Cerebellar nuclear complex (tissue), 1 donor: ENCODE measurements around the gene MAEA.

Experiments
- DNase-seq, 2 experiments: peaks; one replicate each; lab custom pipeline; 2025; lab: John Stamatoyannopoulos, UW

MAEA gene

DNA sequence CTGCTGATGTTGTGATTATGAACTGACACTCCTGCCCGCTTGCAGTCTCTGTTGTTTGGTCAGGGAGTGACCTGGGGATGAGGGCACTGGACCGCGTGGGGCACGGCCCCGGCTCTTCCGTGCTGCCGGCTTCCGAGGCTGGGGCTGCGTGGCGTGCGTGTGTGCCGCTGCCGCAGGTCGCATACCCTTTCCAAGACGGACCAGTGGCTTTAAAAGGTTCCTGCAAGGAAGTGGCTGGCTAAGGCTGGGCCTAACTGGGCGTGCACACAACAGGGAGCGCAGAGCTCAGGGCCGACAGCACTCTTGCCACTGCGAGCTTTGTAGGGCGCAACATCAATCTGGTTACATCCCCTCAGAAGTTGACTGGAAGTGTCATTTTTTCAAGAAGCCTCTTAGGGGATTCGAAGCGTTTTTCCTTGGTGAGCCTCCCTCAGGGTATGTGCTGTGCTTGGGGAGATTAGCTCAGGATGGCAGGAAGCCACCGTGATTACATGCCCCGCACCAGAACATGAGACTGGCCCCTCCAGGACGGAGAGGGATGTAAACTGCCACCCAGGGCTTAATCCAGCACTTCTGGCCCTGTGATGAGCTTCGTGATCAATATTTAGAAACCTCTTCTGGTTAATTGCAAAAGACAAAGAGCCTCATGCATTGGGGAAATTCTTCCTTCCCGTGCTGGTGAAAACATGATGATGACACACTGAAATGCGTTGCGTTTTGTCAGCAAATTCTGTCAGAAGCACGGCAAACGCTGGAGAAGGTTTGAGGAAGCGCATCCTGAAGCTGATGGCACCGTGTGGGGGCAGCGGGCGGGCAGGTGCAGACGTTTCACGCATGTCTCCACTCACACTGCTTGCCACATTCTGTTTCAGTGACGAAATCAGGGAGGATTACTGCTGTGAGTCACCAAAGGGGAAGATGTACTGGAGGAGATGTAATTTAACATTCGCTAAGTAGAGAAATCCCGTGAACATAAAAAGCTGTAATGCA is 11.1 kb downstream of the MAEA start:
- DNase-seq, result no peak

DNA sequence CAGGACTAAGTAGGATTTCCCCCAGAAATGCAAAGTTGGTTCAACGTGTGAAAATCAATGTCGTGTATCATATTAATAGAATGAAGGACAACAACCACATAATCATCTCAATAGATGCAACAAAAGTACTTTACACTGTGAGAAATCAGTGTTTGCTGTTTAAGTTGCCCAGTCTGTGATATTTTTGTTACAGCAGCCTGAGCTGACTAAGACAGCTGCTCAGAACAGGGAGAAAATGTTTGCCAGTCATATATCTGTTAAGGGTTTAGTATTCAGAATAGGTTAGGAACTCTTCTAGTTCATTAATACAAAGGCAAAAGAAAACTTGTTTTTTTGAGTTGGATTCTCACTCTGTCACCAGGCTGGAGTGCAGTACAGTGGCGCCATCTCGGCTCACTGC is 12.5 kb downstream of the MAEA start:
- no peak for DNase-seq

DNA sequence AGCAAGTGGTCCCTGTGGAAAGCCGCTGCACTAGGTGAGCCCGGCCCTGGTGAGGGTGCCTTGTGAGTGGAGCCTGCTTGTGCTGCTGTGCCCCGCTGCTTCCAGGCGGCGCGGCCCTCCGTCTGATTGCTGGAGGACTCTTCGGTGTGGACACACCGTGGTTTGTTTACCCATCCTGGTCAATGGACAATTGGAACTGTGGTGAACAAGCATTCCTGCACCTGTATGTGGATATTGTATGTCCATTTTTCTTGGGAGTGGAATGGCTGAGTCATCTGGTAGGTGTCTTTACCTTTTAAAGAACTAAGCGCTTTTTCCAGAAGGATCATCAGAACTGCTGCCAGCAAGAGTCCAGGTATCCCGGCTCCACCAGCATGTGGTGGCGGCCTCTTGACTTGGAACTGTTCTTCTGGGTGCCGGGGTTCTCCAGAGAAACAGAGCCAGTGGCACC is 15.6 kb downstream of the MAEA start:
- DNase-seq, result no peak

DNA sequence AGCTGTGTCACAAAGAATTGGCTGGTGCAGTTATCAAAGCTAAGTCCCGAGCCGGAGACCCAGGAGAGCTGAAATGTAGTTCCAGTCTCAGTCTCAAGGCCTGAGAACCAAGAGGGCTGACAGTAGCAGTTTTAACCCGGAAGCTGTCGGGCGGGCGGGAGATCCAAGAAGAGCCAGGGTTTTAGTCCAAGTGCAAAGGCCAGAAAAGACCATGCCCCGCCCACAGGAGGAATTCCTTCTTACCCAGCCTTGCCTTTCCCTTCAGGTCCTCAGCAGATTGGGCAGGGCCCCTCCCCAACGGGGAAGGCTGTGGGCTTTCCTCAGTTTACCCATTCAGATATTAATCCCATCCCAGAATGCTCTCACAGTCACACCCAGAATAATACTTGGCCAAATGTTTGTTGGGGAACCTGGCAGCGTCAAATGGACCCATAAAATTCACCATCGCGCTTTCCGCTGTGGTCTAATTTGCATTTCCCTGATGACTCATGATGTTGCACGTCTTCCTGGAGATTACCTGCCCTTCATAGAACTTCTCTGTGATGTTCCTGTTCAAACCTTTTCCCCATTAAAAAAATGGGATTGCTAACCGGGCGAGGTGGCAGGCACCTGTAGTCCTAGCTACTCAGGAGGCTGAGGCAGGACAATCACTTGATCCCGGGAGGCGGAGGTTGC is 16.2 kb downstream of the MAEA start:
- DNase-seq, result no peak

DNA sequence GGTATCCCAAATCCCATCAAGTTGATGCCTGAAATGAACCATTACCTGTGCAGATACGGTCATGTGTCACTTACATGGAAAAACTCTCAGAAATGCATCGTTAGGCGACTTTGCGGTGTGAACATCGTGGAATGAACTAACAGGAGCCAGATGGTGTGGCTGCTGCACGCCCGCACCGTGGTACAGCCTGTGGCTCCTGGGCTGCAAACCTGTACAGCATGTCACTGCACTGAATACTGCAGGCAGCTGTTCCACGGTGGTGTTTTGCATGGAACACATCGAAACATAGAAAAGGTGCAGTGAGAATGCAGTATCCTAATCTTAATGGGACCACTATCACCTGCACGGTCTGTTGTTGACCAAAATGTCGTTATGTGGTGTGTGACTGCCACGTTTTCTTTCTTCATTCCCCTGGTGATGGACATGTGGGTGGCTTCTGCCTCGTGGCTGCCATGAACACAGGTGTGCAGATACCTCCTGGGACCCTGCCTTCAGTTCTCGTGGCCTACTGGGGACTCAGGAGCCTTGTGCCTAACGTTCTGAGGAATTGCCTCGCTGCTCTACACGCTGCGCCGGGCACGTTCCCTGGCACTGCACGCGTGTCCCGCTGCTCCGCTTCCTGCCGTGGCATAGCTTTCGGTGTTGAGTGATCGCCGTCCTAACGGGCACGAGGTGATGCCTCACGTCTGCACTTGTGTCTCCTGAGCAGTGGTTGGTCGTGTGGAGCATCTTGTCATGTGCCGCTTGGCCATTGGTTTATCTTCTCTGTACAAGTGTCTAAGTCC is 18.5 kb downstream of the MAEA start:
- DNase-seq, result no peak

DNA sequence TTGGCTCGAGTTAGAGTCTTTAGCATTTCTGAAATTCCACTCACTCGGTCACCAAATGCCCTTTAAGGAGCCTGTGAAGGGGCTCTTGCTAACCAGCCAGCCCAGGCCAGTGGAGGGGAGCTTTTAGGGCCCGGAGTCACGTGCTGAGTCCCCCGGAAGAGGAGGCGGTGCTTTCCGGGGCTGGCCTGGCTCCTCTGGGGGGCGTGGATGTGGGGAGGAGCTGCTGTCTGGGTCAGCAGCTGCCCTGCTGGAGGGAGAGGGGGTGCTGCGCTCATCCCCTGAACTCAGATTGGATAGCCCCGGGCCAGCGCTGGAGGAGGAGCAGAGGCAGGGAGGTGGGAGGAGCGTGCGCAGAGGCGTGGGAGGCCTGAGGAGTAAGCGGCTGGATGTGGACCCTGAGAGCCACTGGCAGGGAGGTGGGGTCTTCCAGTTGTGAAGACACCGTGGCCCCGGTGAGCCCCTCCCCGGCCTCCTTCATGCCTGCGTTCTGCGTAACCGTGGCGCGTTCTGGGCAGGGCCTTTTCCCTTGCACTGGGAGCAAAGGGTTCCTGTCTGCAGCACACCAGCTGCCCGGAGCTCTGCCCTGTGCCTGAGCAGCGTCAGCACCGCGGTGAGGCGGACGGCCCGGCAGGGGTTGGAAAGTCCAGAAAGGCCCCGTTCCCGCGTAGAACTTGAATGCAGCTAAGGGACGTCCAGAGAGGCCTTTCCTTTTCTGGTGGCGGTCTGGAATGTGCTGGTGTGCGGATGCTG is 19.7 kb downstream of the MAEA start:
- no peak for DNase-seq

DNA sequence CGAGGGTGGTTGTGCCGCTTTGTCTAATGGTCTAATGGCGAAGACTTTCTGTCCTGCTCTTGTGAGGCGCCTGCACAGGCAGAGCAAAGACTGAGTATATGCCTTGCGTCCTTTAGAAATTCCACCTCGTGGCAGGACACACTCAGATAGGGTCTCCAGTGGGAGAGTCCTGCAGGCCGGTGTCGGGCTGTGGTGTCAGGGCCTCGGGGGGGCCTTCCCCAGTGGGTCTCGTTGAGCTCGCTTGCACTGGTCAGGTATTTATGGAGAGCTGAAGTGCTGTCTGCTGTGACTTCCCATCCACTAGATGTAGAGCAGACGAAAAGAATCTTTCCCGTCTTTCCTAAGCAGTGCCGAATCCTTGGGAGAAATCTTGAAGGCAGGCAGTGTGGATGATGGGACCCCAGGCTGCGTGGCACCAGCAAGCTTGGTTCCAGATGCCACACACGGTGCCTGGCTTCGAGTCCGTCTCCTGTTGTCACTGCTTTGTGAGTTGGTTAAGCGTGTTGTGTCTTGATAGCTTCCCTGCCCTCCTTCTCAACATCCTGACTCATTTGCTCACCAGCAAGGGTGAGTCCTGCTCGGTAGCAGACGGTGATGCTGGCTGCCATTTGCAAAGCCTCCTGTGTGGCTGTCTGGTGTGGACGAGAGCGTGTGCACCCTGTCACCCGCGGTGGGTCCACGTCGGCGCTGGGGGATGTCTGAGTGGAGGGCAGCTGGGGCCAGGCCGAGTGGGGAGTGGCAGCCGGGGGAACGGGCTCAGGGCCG is 20.5 kb downstream of the MAEA start:
- no peak for DNase-seq

DNA sequence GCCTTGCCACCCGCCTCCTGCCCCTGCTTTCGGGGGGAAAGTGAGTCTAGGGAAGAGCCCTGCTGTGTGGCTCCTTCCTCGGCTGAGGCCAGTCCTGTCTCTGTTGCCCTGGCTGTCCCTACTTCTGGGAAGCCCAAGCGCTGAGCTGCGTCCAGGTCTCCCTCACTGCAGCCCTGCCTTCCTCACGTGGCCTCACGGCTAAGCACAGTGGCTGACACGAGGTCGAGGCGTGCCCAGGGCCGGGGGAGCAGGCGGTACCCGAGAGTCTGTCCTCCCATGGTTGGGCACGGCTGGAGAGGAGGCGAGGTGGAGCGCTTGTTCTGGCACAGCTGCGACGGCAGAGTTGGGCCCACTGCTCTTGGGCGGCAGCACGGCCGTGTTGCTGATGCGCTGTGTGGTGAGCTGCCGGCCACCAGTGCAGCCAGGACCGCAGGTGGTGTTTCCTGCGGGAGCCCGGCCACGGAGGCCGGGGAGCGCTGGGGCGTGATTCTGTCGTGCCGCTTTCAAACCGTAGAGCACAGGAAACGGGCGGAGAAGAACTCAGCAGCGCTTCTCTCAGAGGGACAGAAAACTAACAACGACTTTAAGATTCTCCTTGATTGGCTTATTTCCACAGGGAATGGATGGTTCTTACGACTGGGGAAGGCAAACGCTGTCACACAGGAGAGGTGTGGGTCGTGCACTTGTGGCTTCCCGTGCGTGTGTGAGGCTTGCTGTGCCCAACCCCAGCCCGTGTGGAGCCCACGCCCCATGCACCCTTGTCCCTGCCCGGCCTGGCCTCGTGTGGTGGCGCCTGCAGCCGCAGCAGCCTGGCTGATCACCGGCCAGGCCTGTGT is 21.3 kb downstream of the MAEA start:
- DNase-seq, result no peak

DNA sequence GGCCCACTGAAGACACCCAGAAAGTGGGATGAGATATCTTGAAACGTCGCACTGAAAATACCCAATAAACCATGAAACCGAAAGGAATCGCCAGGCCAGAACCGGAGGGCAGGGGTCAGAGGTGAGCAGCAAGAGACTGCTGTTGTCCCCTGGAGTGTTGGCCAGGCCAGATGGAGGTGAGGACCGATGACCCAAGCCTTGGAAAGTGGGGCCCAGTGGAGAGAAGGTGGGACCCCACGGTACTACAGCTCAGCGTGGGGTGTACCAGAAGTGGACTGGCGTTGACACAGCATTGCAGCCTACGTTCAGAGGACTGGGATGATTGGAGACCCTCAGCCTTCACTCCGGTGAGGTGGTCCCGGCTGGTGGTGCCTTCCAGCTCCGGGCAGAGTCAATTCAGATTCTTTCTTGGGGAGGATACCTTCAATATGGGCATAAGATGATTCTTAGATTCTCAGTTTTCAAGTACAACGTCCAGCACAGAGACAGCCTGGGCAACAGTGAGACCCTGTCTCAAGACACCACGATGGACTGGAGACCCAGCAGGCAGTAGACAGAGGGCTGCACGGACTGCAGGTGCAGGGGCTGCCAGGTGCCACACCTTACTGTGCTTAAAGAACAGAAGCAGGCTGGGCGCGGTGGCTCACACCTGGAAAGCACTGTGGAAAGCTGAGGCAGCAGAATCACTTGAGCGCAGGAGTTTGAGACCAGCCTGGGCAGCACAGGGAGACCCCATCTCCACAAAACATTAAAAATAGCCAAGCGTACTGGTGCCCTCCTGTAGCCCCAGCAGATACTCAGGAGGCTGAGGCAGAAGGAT is 23.3 kb downstream of the MAEA start:
- DNase-seq, result no peak

DNA sequence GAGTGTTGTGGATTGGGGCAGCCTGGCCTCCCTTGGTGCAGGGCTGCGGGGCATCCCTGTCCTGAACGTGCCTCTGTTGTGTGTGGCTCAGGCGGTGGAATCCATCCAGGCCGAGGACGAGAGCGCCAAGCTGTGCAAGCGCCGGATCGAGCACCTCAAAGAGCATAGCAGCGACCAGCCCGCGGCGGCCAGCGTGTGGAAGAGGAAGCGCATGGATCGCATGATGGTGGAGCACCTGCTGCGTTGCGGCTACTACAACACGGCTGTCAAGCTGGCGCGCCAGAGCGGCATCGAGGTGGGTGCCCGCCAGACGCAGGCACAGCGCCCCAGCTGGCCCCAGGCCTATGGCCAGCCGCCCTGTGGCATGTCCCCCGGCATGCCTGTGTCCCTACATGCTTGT is 25.6 kb downstream of the MAEA start:
- DNase-seq, result no peak

DNA sequence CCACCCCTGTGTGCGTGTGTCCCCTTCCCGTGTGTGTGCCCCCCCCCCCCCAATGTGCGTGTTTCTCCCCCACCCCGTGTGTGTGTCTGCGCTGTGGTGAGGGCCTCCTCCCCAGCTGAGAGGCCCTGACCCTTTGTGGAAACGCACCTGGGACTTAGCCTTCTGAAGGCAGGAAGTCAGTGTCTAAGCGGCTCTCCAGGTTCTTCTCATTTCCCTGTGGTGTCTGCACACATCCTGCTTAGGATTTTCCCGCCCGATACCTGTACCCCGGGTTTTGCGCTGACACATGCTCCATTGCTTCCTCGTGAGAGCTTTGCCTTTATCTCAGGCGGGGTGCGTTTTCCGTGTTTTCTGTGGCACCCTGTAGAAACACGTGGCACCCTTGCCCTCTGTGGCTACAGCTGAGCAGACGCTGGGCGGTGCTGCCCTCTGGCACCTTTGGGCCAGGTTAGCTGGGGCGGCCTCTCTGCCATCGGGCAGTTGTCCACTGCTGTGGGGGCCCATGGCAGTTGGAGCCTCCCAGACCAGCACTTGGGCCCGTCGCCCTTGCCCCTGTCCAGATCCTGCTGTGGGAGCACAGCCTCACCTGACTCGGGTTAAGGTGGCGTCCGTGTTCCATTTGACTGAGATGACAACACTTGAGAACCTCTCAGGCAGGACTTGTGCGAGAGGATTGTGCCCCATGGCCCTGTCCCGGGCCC is 26.3 kb downstream of the MAEA start:
- no peak for DNase-seq

DNA sequence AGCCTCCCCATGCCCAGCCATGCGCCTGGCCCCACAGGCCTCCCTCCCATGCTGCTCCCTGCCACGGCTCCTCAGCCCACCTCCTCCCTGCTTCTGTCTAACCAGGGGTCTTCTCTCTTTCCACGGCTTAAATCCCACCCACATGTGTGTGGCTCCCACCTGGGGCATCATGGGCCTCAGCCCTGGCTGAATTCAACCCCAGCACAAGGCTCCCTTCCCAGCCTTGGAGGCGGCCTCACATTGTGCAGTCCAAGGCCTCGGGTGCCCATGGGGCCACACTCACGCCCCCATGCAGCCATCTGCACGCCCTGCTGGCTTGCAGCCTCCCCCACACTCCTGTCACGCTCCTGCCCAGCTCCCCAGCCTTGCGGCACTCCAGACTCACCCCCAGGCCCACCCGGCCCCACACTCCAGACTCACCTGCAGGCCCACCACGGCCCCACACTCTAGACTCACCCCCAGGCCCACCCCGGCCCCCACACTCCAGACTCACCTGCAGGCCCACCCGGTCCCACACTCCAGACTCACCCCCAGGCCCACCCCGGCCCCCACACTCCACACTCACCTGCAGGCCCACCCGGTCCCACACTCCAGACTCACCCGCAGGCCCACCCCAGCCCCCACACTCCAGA is 27.0 kb downstream of the MAEA start:
- no peak for DNase-seq

DNA sequence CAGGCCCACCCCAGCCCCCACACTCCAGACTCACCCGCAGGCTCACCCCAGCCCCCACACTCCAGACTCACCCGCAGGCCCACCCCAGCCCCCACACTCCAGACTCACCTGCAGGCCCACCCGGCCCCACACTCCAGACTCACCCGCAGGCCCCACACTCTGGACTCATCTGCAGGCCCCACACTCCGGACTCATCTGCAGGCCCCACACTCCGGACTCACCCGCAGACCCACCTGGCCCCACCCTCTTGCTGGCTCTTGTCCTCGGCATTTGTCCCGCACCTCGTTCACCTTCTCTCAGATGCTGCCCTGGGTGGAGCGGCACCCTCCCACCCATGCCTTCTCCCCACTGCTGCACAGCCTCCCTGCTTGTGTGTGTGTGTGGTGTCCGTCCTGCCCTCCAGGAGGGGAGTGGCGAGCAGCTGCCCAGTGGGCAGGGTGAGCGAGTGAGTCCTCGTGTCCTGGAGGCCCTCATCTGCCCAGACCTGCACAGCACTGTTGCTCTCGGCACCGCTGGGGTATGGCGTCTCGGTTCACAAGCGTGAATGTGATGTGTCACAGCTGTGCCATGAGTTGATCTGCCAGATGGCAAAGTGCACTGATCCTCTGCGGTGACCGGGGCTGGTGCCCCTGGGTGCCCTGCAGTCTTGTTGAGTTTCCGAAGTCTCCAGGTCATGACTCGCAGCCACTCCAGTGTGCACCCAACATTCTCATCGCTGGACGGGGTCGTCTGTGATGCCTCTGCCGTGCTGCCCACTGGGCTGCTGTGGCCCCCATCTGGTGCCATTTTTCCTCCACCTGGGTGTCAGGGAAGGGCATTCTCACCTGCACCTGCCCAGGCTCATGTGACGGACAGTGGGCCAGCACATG is 27.7 kb downstream of the MAEA start:
- no peak for DNase-seq

DNA sequence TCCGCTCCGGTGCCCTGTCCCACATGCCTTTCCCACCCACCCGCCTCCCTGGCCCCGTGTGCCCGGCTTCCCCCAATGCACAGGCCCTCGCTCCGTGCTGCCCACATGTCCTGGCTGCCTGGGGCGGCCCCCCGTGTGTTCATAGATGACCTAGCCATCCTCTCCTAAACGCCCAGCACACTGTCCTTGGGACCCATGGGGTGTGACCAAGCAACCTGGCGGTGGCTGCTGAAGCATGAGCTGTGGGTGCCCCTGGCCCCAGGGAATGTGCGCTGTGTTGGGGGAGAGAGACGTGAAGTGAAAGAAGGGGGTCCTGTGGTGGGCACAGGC is 28.3 kb downstream of the MAEA start:
- DNase-seq, result no peak

DNA sequence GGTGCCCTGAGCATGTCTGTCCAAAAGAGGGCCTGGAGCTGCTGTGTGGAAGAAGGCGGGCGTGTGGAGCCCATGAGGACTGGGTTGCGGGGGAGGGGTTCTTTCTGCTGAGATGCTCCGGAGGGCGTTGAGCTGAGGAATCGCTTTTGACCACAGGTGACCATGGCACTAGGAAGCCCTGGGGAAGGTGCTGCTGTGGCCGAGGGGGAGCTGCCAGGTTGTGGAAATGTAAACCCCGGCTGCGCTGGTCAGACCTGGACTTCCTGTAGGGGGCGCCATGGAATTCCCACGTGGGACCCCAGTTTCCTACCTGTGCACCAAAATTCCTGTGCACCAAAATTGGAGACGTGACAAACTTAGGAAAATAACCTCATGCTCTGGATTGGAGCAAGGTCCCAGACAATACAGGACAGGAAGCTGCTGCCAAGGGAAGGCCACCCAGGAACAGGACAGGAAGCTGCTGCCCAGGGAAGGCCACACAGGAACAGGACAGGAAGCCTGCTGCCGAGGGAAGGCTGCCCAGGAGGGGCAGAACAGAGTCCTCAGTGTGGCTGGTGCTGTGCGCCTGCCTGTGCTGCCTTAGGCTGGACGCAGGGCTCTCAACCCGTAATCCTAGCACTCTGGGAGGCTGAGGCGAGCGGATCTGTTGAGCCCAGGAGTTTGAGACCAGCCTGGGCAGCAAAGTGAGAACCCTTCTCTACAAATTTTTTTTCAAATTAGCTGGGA is 29.0 kb downstream of the MAEA start:
- no peak for DNase-seq

DNA sequence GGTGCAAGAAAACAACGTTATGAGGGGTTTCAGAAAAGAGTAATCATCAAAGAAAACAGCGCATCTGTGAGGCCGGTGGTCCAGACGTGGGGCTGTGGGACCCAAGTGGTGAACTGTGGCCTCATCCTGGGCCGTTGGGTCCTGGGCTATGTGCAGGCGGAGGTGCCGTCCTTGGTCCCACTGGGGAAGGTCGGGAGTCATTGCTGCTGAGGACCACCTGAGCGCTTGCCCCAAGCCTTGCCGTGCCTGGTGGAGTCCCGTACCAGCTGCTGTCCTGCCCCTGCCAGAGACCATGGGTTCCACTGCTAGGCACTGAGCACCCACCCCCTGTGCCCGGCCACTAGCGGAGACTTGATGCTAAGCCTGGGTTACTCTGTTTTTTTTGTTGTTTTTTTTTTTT is 31.8 kb downstream of the MAEA start:
- no peak for DNase-seq
